HG03066 (cell line): ENCODE results near the gene RHCE.
"Not testable (repeated sequence)": the region's sequence is repeated elsewhere in the genome, so short reads cannot be mapped to it uniquely, and the experiment has no call there.

Experiments used
- ATAC-seq: cut with Tn5 transposase; IDR thresholded peaks from one replicate; pipeline ENCODE4 v1.9.1; 2021; ENCODE audit warnings: low read depth; ENCODE audit not compliant: unreplicated experiment

The RHCE gene

GRCh38 chr1:25355841-25356395 is 64.7 kb downstream of the RHCE start:
- no peak for ATAC-seq

- ATAC-seq: no peak
Observed at GRCh38 chr1:25349606-25350005, 71.0 kb downstream of the RHCE start.

- ATAC-seq: no peak
Observed at GRCh38 chr1:25347556-25347955, 73.1 kb downstream of the RHCE start.

GRCh38 chr1:25343872-25344271 is 76.8 kb downstream of the RHCE start:
- no peak for ATAC-seq

GRCh38 chr1:25342846-25343245 is 77.8 kb downstream of the RHCE start:
- ATAC-seq: no peak

GRCh38 chr1:25341746-25342145 is 78.9 kb downstream of the RHCE start:
- no peak for ATAC-seq

GRCh38 chr1:25338986-25339385 is 81.6 kb downstream of the RHCE start:
- no peak for ATAC-seq

- ATAC-seq: peak; percentile 49
Observed at GRCh38 chr1:25338188-25338981, 82.2 kb downstream of the RHCE start, which contains the start of gene TMEM50A. TMEM50A (plus strand) TSS chr1:25338334; CDS start chr1:25340487, 2,153 bp downstream.

- peak; percentile 49 for ATAC-seq
Observed at GRCh38 chr1:25337483-25338187, 83.0 kb downstream of the RHCE start.

GRCh38 chr1:25336922-25337354 is 83.7 kb downstream of the RHCE start:
- not testable (repeated sequence) for ATAC-seq

GRCh38 chr1:25329950-25330349 is 90.7 kb downstream of the RHCE start:
- ATAC-seq: not testable (repeated sequence)

- not testable (repeated sequence) for ATAC-seq
Observed at GRCh38 chr1:25329336-25329735, 91.3 kb downstream of the RHCE start.

- ATAC-seq: not testable (repeated sequence)
Observed at GRCh38 chr1:25328791-25329185, 91.8 kb downstream of the RHCE start.

- ATAC-seq: not testable (repeated sequence)
Observed at GRCh38 chr1:25327864-25328790, 92.5 kb downstream of the RHCE start.

- ATAC-seq: not testable (repeated sequence)
Observed at GRCh38 chr1:25324407-25324806, 96.2 kb downstream of the RHCE start.

GRCh38 chr1:25322127-25322526 is 98.5 kb downstream of the RHCE start:
- ATAC-seq: not testable (repeated sequence)

- ATAC-seq: not testable (repeated sequence)
Observed at GRCh38 chr1:25320314-25320938, 100.2 kb downstream of the RHCE start.

- not testable (repeated sequence) for ATAC-seq
Observed at GRCh38 chr1:25312806-25313470, 107.7 kb downstream of the RHCE start.
